GM12801 (cell line): ENCODE results near the gene FNDC10.

Experiments
- CTCF ChIP-seq: IDR thresholded peaks from one replicate; pipeline ENCODE4 v1.5.1; 2011; ENCODE audit warnings: control low read depth; ENCODE audit not compliant: insufficient read length; ENCODE audit errors: extremely low read depth

Gene FNDC10

GRCh38 chr1:1623631-1624442 lies 23.9 kb upstream of the FNDC10 start:
- TF ChIP-seq CTCF = no peak

- no peak for TF ChIP-seq CTCF
Observed at GRCh38 chr1:1623181-1623630, 23.3 kb upstream of the FNDC10 start.

GRCh38 chr1:1622788-1623094 lies 22.8 kb upstream of the FNDC10 start:
- TF ChIP-seq CTCF = no peak

GRCh38 chr1:1622010-1622787 lies 22.3 kb upstream of the FNDC10 start:
- no peak for TF ChIP-seq CTCF

DNA sequence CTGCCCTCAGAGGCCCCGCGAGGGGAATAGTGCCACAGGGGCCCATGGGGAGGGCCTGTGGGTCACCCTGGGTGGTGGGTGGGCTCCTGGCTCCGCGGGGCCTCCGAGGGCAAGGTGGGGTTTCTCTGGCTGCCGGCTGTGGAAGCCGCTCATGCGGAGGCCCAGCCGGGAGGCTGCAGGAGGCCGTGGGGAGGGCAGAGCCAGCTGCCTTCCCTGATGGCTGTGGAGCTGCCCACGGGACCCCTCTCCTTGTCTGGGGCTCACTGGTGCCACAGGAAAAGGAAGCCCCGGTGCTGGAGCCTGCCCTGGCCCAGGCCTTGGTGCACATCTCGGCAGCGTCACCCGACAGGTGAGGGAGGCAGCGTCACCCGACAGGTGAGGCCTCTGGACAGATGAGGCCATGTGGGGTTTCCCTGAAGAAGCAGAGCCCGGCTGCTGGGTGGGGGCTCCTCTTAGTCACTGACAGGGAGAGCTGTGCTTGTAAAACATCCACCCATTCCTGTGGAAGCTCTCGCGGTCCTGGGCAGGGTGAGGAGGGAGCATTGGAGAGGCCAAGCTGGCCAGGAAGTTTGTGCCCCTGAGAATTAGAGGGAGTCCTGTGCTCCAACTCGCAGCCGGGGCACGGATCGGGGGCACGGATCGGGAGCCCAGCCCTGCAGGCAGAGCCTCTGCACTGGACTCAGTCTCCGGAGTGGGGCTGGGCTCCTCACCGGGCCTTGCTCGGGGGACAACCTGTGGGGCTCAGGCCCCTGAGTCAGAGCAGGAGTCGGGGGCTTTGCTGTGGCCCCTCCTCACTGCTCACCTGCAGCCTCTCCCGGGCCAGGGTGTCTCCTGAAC lies 21.5 kb upstream of the FNDC10 start:
- TF ChIP-seq CTCF = no peak

DNA sequence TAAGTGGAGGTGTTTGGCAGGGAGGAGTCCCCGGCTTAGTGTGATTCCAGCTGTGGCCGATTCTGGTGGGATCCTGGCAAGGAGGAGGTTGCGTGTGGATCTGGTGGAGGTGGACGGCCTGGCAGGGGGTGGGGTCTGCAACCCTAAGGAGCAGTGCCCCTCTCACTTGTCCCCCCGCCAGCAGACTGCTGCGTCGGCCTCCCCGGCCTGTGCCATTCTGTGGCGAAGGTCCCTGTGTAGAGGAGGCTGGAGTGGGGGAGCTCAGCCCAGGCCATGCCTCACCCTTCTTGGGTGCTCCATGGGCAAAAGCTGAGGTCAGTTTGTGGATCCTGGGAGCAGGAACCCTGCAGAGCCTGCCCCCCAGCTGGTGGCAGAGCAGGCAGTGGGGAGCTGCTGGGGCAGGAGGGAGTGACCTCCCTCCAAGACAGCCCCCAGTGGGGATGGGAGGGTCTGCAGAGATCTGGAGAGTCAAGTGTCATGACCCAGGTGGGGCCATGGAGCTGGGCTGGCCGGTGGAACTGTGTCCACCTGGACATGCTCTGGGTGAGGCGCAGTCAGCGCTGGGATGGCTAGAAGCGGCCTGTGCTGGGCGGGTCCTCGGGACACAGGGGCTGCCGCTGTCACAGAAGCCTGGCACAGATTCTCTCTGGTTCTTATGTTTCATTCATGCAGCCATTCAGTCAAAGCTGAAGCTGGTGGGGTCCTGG lies 20.7 kb upstream of the FNDC10 start:
- no peak for TF ChIP-seq CTCF
